Endothelial cell of umbilical vein (primary cell): ENCODE results near the gene NCKAP5. TPM values are rescaled to one million over a fixed set of nuclear protein-coding genes. Genes with fewer than 3 reads are reported as not detected.

Experiments used
- BruUV-seq: library from RNA; stranded (reverse); fragments of 400-500 nt; replicated peaks from 2 replicates; lab custom pipeline; 2021; lab: Mats Ljungman, UMichigan
- CTCF ChIA-PET: fragments of 300-600, 350-600 bp; sonication (Branson Sonifier 250); formaldehyde crosslinking; loops from one replicate; lab custom pipeline; 2021; ENCODE audit warnings: antibody characterized with exemption, inconsistent platforms; lab: Charles Lee
- POLR2A ChIA-PET: fragments of 300-600, 350-600 bp; sonication (Branson Sonifier 250); formaldehyde crosslinking; loops from one replicate; lab custom pipeline; 2021; ENCODE audit warnings: antibody characterized with exemption, inconsistent platforms; lab: Charles Lee
- DNase-seq: peaks from one replicate; pipeline ENCODE4 v3.0.0-alpha.2; 2011; ENCODE audit warnings: low read depth, low spot score
- FAIRE-seq: peaks from 2 replicates; lab custom pipeline; 2011; peaks lifted over from hg19 to GRCh38; lab: Jason Lieb, UNC
- H2AFZ ChIP-seq: 2 replicates; pipeline ENCODE4 v1.6.0; 2012; ENCODE audit warnings: low read depth, low read length, control low read depth, inconsistent platforms
- H3K27ac ChIP-seq: 2 replicates; pipeline ENCODE4 v1.5.1; 2011; ENCODE audit warnings: low read depth, mild to moderate bottlenecking, control low read depth, low read length, moderate library complexity; ENCODE audit not compliant: insufficient read depth
- H3K27me3 ChIP-seq, 2 experiments: 2 replicates each; pipeline versions ENCODE4 v1.6.0 to v1.6.1; 2011; ENCODE audit warnings: low read length in 2 of 2, mixed read lengths in 1 of 2; ENCODE audit not compliant: control insufficient read depth in 2 of 2, insufficient read depth in 2 of 2
- H3K36me3 ChIP-seq, 2 experiments: 2 replicates in 1 of 2; 3 replicates in 1 of 2; pipeline ENCODE4 v1.5.1; 2011; ENCODE audit warnings: low read length in 2 of 2, mild to moderate bottlenecking in 1 of 2, moderate library complexity in 1 of 2; ENCODE audit not compliant: control insufficient read depth in 2 of 2, insufficient read depth in 2 of 2; ENCODE audit errors: extremely low read depth in 1 of 2
- H3K4me1 ChIP-seq: 3 replicates; pipeline ENCODE4 v1.5.1; 2011; ENCODE audit warnings: mild to moderate bottlenecking, low read length; ENCODE audit not compliant: control insufficient read depth, insufficient read depth; ENCODE audit errors: extremely low read depth
- H3K4me2 ChIP-seq: 2 replicates; pipeline ENCODE4 v1.6.1; 2011; ENCODE audit warnings: low read length, control low read depth, mixed read lengths; ENCODE audit not compliant: insufficient read depth
- H3K4me3 ChIP-seq, 3 experiments: fragments of 200-600 bp in 1 of 3; sonication (generic), shearing (Covaris generic) in 1 of 3; replicated peaks in 1 of 3; 2 replicates each; pipeline ENCODE4 v1.5.1; 2011 to 2016; ENCODE audit warnings: control low read depth in 3 of 3, low read length in 3 of 3, mild to moderate bottlenecking in 2 of 3, inconsistent platforms in 1 of 3, low read depth in 1 of 3, moderate library complexity in 1 of 3; ENCODE audit not compliant: insufficient read depth in 1 of 3
- H3K79me2 ChIP-seq: 2 replicates; pipeline ENCODE4 v1.6.0; 2012; ENCODE audit warnings: low read length, inconsistent platforms; ENCODE audit not compliant: control insufficient read depth, insufficient read depth
- H3K9ac ChIP-seq: replicated peaks from 2 replicates; pipeline ENCODE3; 2011; ENCODE audit warnings: low read length, control low read depth; ENCODE audit not compliant: insufficient read depth; ENCODE audit errors: extremely low read depth
- H3K9me1 ChIP-seq: replicated peaks from 3 replicates; pipeline ENCODE4 v1.6.0; 2011; ENCODE audit warnings: mild to moderate bottlenecking, low read length; ENCODE audit not compliant: control insufficient read depth, insufficient read depth; ENCODE audit errors: extremely low read depth
- H3K9me3 ChIP-seq: replicated peaks from 2 replicates; pipeline ENCODE4 v1.5.1; 2012; ENCODE audit warnings: low read length, inconsistent platforms; ENCODE audit not compliant: control insufficient read depth, insufficient read depth
- H4K20me1 ChIP-seq: replicated peaks from 2 replicates; pipeline ENCODE3; 2011; ENCODE audit warnings: mild to moderate bottlenecking, low read length; ENCODE audit not compliant: control insufficient read depth, insufficient read depth; ENCODE audit errors: extremely low read depth
- EZH2 ChIP-seq: IDR thresholded peaks from 2 replicates; pipeline ENCODE4 v1.6.1; 2012; ENCODE audit warnings: borderline replicate concordance, low read depth, mild to moderate bottlenecking, moderate library complexity, low read length, inconsistent platforms; ENCODE audit not compliant: severe bottlenecking
- FOS ChIP-seq: IDR thresholded peaks from 2 replicates; pipeline ENCODE4 v1.6.1; 2011; ENCODE audit warnings: mild to moderate bottlenecking, low read length, moderate library complexity, borderline replicate concordance; ENCODE audit not compliant: insufficient read depth
- GATA2 ChIP-seq: IDR thresholded peaks from 2 replicates; pipeline ENCODE4 v1.7.0; 2011; ENCODE audit warnings: low read depth, mild to moderate bottlenecking, moderate library complexity, mixed read lengths, low read length; ENCODE audit not compliant: insufficient read length, insufficient read depth
- JUN ChIP-seq: IDR thresholded peaks from 2 replicates; pipeline ENCODE4 v1.6.1; 2011; ENCODE audit warnings: borderline replicate concordance, low read depth; ENCODE audit not compliant: insufficient read length, insufficient read depth
- MAX ChIP-seq: IDR thresholded peaks from 2 replicates; pipeline ENCODE4 v1.6.1; 2011; ENCODE audit not compliant: insufficient read depth, insufficient read length
- MYC ChIP-seq: IDR thresholded peaks from one replicate; pipeline ENCODE4 v1.6.1; 2011; ENCODE audit warnings: mild to moderate bottlenecking, low read depth, low read length
- POLR2A ChIP-seq: IDR thresholded peaks from 2 replicates; pipeline ENCODE4 v1.6.1; 2012; ENCODE audit warnings: low read depth, mild to moderate bottlenecking, control low read depth, low read length
- POLR2AphosphoS5 ChIP-seq: IDR thresholded peaks from 2 replicates; pipeline ENCODE4 v1.6.1; 2012; ENCODE audit warnings: low read depth, mild to moderate bottlenecking, control low read depth, low read length, moderate library complexity; ENCODE audit not compliant: insufficient read depth
- dilution Hi-C: fragments of 300-500 bp; cut with MboI; formaldehyde crosslinking; loops from one replicate; pipeline ENCODE4 v1.15.0; 2019; ENCODE audit warnings: low sequenced_read_pairs; ENCODE audit not compliant: extremely low pct_ligation_motif_present
- intact Hi-C: fragments of 100-400 bp; cut with micrococcal nuclease; formaldehyde crosslinking; loops from one replicate; pipeline ENCODE4 v1.10.0; 2022
- polyA plus RNA-seq, 4 experiments: library from polyadenylated mRNA; depleted of rRNA in 3 of 4; stranded (reverse) in 3 of 4; unstranded in 1 of 4; fragments of >200 nt; gene quantifications; 2 replicates each; pipeline versions ENCODE4 v1.2.1 to v1.2.3, GENCODE V29; 2011 to 2012; ENCODE audit warnings: missing spikeins in 1 of 4
- total RNA-seq: library from RNA; stranded (reverse); gene quantifications from 2 replicates; pipeline ENCODE4 v1.2.3, GENCODE V29; 2021
- TF ChIP-seq, protein P1 (sequence below), 2 donors: IDR thresholded peaks; 1 replicate in 1 of 2; 2 replicates in 1 of 2; pipeline ENCODE4 v1.5.1; 2011; ENCODE audit warnings: low read length in 2 of 2, mild to moderate bottlenecking in 2 of 2, moderate library complexity in 2 of 2, control low read depth in 1 of 2, inconsistent platforms in 1 of 2, low read depth in 1 of 2; ENCODE audit not compliant: insufficient read depth in 1 of 2; ENCODE audit errors: extremely low read depth in 1 of 2

Gene NCKAP5
- total and polyA plus RNA-seq, 2 donors (not counting 3 experiments of a cell fraction or from before 2014, with no cell fraction given) = 0.47 to 3.3 TPM

GRCh38 chr2:132955871-132956615, 612.2 kb downstream of the NCKAP5 start:
- Histone ChIP-seq H3K4me1 (no peaks in the 10 kb centered on the region), H3K9me1 (no peaks in the 10 kb centered on the region), H3K9me3 (no peaks in the 10 kb centered on the region), H3K36me3 (no peaks in the 10 kb centered on the region), H3K79me2 (no peaks in the 10 kb centered on the region), H3K27me3 (no peaks in the 10 kb centered on the region), H2AFZ (no peak overlapping the region), H3K4me3 (no peak overlapping the region), H4K20me1 (no peaks in the 10 kb centered on the region), H3K9ac (no peak overlapping the region), H3K4me2 (no peak overlapping the region), H3K27ac (no peak overlapping the region)
- intact Hi-C loops = no loop called here
- dilution Hi-C loops = no loop called here
- TF ChIP-seq EZH2 = no peak
- TF ChIP-seq JUN = no peak
- no peak for TF ChIP-seq GATA2
- no peak for TF ChIP-seq POLR2A
- no peak for TF ChIP-seq POLR2AphosphoS5
- no peak for TF ChIP-seq FOS
- TF ChIP-seq MAX = no peak
- TF ChIP-seq, protein P1, sequence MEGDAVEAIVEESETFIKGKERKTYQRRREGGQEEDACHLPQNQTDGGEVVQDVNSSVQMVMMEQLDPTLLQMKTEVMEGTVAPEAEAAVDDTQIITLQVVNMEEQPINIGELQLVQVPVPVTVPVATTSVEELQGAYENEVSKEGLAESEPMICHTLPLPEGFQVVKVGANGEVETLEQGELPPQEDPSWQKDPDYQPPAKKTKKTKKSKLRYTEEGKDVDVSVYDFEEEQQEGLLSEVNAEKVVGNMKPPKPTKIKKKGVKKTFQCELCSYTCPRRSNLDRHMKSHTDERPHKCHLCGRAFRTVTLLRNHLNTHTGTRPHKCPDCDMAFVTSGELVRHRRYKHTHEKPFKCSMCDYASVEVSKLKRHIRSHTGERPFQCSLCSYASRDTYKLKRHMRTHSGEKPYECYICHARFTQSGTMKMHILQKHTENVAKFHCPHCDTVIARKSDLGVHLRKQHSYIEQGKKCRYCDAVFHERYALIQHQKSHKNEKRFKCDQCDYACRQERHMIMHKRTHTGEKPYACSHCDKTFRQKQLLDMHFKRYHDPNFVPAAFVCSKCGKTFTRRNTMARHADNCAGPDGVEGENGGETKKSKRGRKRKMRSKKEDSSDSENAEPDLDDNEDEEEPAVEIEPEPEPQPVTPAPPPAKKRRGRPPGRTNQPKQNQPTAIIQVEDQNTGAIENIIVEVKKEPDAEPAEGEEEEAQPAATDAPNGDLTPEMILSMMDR (IDR thresholded peaks at IDR 0.05; ENCODE audit: extremely low read depth in 1 of 2, insufficient read depth in 1 of 2, low read depth in 1 of 2, low read length in 2 of 2) = no peak
- TF ChIP-seq MYC = no peak
- BruUV-seq = no TSS peak
- CTCF ChIA-PET = no interaction called here
- POLR2A ChIA-PET = no interaction called here
- FAIRE-seq (no peak), DNase-seq (no peak)
